CD4-positive, CD25-positive, alpha-beta regulatory T cell (primary cell): Measurements from ENCODE around the gene UBE2D3. TPM values are rescaled to one million over a fixed set of nuclear protein-coding genes. Genes with fewer than 3 reads are reported as not detected.

Experiments
- ATAC-seq, 2 donors: fragments of 150-1000 bp; cut with Tn5 transposase; one replicate each; pipeline ENCODE4 v1.10.0; 2021; ENCODE audit warnings: low read depth in 2 of 2, moderate number of reproducible peaks in 2 of 2, moderate library complexity in 1 of 2
- DNase-seq, 3 donors: peaks; one replicate each; pipeline versions ENCODE4 v3.0.0 to v3.0.0-alpha.2; 2012 to 2022; ENCODE audit warnings: mixed read lengths in 1 of 3
- H3K27ac ChIP-seq: one replicate; pipeline ENCODE4 v1.7.0; 2013; ENCODE audit warnings: mild to moderate bottlenecking, low read length; ENCODE audit not compliant: insufficient read depth, poor library complexity, severe bottlenecking
- H3K27me3 ChIP-seq: one replicate; pipeline ENCODE4 v1.7.0; 2013; ENCODE audit warnings: low read length; ENCODE audit not compliant: control insufficient read depth, insufficient read depth
- H3K36me3 ChIP-seq: one replicate; pipeline ENCODE4 v1.7.0; 2013; ENCODE audit warnings: mild to moderate bottlenecking, low read length, moderate library complexity; ENCODE audit not compliant: control insufficient read depth, insufficient read depth
- H3K4me1 ChIP-seq: 2 replicates; pipeline ENCODE4 v1.7.0; 2013; ENCODE audit warnings: mild to moderate bottlenecking, low read length; ENCODE audit not compliant: insufficient read depth, control insufficient read depth, poor library complexity, severe bottlenecking
- H3K4me3 ChIP-seq: one replicate; pipeline ENCODE4 v1.7.0; 2013; ENCODE audit warnings: low read depth, mild to moderate bottlenecking, low read length, moderate library complexity
- H3K9me3 ChIP-seq, 2 experiments: 1 replicate in 1 of 2; 2 replicates in 1 of 2; pipeline ENCODE4 v1.7.0; 2013; ENCODE audit warnings: low read length in 2 of 2, mild to moderate bottlenecking in 1 of 2, moderate library complexity in 1 of 2; ENCODE audit not compliant: control insufficient read depth in 2 of 2
- H3K27ac Mint-ChIP-seq, 3 donors: one replicate each; pipeline ENCODE4 v1.8.0; 2020 to 2022; ENCODE audit warnings: mild to moderate bottlenecking in 3 of 3, mixed read lengths in 3 of 3, moderate library complexity in 2 of 3
- H3K27me3 Mint-ChIP-seq: one replicate; pipeline ENCODE4 v1.8.0; 2022; ENCODE audit warnings: mild to moderate bottlenecking, mixed read lengths
- H3K36me3 Mint-ChIP-seq: one replicate; pipeline ENCODE4 v1.8.0; 2020; ENCODE audit warnings: mixed read lengths
- H3K4me1 Mint-ChIP-seq, 4 donors: one replicate each; pipeline ENCODE4 v1.8.0; 2020 to 2022; ENCODE audit warnings: mixed read lengths in 4 of 4, mild to moderate bottlenecking in 1 of 4
- H3K4me3 Mint-ChIP-seq, 4 donors: one replicate each; pipeline ENCODE4 v1.8.0; 2020 to 2022; ENCODE audit warnings: mild to moderate bottlenecking in 4 of 4, mixed read lengths in 4 of 4, moderate library complexity in 3 of 4
- H3K9me3 Mint-ChIP-seq, 7 donors: one replicate each; pipeline ENCODE4 v1.8.0; 2020 to 2022; ENCODE audit warnings: mixed read lengths in 7 of 7, mild to moderate bottlenecking in 3 of 7, moderate library complexity in 2 of 7
- polyA plus RNA-seq, 4 donors: library from polyadenylated mRNA; unstranded; fragments of 300-500 nt; fragmentation: Illumina TruSeq; gene quantifications; one replicate each; pipeline ENCODE4 v1.2.3, GENCODE V29; 2021
- total RNA-seq: library from RNA; stranded (reverse); gene quantifications from one replicate; pipeline ENCODE4 v1.2.3, GENCODE V29; 2022

Gene UBE2D3
- total and polyA plus RNA-seq, 5 donors from 2014 or later, result 452 to 587 (median 502) TPM

- Histone ChIP-seq H3K4me1 (peaks cover 13% of the 10 kb centered on the region), H3K36me3 (peaks cover 10% of the 10 kb centered on the region), H3K27ac (peak overlapping the region; percentile 100), H3K4me3 (peak overlapping the region; percentile 91), H3K27me3 (no peaks in the 10 kb centered on the region), H3K9me3 (no peaks in the 10 kb centered on the region)
- no peaks in the 10 kb centered on the region for H3K27me3 Mint-ChIP-seq
- DNase-seq (no peak), ATAC-seq (no peak)
- peak overlapping the region in 1 of 3 donors; percentile 82 for H3K27ac Mint-ChIP-seq
- H3K4me3 Mint-ChIP-seq, result no peak overlapping the region
- no peaks in the 10 kb centered on the region for H3K36me3 Mint-ChIP-seq
- no peaks in the 10 kb centered on the region for H3K9me3 Mint-ChIP-seq
- H3K4me1 Mint-ChIP-seq, result peaks cover 5 to 27% (median 26%) of the 10 kb centered on the region in 4 donors
Measured at GRCh38 chr4:102828497-102828808, 1.1 kb upstream of the UBE2D3 start.

DNA sequence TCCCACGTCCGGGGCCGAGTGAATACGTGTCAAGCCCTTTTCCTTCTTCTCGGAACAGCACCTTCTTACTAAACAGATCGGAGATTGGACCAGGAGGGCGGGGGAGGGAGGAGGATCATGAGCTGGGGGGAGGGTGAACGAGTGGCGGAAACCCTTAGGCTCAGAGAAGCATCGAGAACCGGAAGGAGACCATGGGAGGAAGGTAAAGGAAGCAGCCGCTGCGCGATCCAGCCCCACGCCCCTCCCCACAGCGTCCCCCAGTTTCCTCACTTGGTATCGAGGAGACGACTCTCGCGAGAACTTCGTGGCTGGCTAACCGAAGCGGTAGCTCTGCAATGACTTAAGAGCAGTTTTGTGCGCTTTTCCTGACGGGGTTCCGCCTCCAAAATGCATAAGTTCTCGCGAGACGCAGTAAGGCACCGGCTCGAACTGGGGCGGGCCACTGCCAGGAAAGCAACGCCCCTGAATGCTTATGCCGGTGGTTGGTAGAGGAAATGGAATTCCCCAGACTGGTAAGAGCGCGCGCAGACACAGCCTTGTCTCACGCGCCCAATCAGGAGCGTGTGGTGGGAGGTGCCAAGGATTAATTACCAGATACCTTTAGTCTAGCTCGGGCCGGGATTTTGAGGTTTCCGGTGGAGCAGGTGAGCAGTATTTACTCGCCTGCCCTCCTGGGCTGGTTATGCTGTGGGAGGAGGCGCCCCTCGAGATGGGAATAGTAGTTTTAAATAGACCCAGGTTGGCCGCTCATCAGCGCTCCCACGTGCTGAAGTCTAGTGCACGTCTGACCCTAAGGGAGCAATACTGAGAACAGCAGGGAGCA is 534 bp upstream of the UBE2D3 start:
- peak overlapping the region; percentile 91 for H3K4me3 ChIP-seq
- no peaks in the 10 kb centered on the region for H3K9me3 ChIP-seq
- peaks cover 10% of the 10 kb centered on the region for H3K36me3 ChIP-seq
- Mint-ChIP-seq H3K27ac (no peak overlapping the region), H3K9me3 (no peaks in the 10 kb centered on the region), H3K27me3 (no peaks in the 10 kb centered on the region), H3K4me3 (no peak overlapping the region), H3K36me3 (peaks cover 4% of the 10 kb centered on the region), H3K4me1 (peaks cover 3 to 32% (median 29%) of the 10 kb centered on the region in 4 donors)
- peak overlapping the region; percentile 100 for H3K27ac ChIP-seq
- peak; percentile 99 to 100 (median 99) for DNase-seq
- ATAC-seq, result peak; percentile 77 to 78
- peaks cover 18% of the 10 kb centered on the region for H3K4me1 ChIP-seq
- H3K27me3 ChIP-seq, result no peaks in the 10 kb centered on the region

DNA sequence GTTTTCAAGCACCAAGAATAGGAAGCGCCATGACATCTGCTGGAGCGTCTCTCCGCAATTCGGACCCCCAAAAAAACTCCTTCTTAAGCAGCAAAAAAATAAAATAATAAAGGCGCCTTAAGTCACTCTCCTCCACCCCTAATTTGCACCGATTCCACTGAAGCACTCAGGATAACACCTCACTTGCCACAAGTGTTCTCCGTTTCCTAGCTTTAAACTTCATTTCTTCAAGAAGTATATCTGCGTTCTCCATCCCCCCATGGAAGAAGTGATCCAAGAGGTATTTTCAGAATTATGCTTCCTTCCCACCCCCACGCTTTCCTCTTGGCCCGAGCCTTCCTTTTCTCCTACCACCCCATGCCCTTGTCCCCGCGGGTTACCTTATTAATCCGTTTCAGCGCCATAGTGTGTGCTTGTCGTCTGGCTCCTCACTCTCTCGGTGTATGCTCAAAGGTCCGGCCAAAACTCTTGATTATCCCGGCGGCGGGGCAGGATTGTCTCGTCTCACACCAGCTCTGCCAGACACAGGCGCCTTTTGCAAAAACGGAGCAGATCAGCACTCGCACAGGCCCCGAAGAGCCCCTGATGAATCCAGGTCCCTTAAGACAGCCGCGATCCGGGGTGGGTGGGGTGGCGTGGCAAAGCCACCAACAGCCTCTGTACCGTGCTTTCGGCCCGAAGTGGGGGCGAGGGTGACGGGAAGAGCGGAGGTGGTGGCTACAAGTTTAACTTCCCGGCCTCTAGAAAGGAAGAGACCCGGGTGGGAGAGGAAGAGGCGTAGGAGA is 1.1 kb downstream of the UBE2D3 start:
- H3K36me3 Mint-ChIP-seq, result peaks cover 6% of the 10 kb centered on the region
- DNase-seq, result no peak
- H3K27me3 ChIP-seq, result no peaks in the 10 kb centered on the region
- H3K4me3 ChIP-seq, result peak overlapping the region; percentile 100
- no peaks in the 10 kb centered on the region for H3K9me3 ChIP-seq
- H3K27ac Mint-ChIP-seq, result no peak overlapping the region
- H3K4me3 Mint-ChIP-seq, result no peak overlapping the region
- no peak for ATAC-seq
- H3K27ac ChIP-seq, result peak overlapping the region; percentile 100
- no peaks in the 10 kb centered on the region for H3K27me3 Mint-ChIP-seq
- H3K4me1 Mint-ChIP-seq, result peaks cover 9 to 44% (median 37%) of the 10 kb centered on the region in 4 donors
- peaks cover 34% of the 10 kb centered on the region for H3K4me1 ChIP-seq
- peaks cover 13% of the 10 kb centered on the region for H3K36me3 ChIP-seq
- no peaks in the 10 kb centered on the region for H3K9me3 Mint-ChIP-seq

DNA sequence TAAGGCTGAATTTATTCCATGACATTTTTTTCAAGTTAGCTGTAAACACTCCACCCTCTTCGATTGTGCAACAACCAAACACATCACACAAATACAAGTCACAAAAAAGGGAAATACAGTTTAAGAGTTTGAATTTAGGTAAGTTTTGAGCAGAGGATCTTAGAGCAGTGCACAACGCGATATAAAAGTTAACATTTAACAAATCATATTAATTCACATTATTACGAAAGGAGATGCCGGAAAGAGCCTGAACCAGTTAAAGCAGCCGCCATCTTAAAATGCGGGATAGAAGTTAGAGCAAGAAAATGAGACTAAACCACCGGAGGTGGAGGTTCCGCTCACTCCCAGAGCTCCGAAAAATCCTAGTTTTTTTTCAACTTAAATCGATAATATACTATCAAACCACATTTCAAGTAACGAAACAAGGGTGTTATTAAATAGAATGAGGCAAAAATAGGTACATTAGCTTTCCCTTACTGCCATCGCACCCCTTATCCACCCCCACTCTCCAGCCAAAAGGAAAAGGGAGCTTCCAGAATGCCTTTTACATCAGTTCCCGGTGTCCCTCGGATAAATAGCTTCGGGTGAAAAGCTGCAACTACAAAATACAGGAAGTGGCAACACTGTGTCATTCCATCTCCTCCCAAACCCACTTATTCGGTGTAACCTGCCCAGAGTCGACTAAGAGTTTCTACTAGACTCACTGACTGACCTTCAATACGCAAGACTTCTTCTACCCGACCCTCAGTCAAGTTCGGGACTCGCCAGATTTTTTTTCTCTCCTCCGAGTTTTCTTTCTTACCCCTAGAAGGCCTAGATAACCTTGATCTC is 1.9 kb downstream of the UBE2D3 start:
- Histone ChIP-seq H3K4me3 (peak overlapping the region; percentile 100), H3K9me3 (no peaks in the 10 kb centered on the region), H3K27ac (peak overlapping the region; percentile 100), H3K36me3 (peaks cover 15% of the 10 kb centered on the region), H3K4me1 (peaks cover 41% of the 10 kb centered on the region), H3K27me3 (no peaks in the 10 kb centered on the region)
- H3K27ac Mint-ChIP-seq, result no peak overlapping the region
- H3K9me3 Mint-ChIP-seq, result no peaks in the 10 kb centered on the region
- DNase-seq (peak in 2 of 3 donors; percentile 43 to 62), ATAC-seq (no peak)
- H3K36me3 Mint-ChIP-seq, result peaks cover 9% of the 10 kb centered on the region
- H3K4me3 Mint-ChIP-seq, result no peak overlapping the region
- no peaks in the 10 kb centered on the region for H3K27me3 Mint-ChIP-seq
- peaks cover 16 to 52% (median 44%) of the 10 kb centered on the region in 4 donors for H3K4me1 Mint-ChIP-seq

DNA sequence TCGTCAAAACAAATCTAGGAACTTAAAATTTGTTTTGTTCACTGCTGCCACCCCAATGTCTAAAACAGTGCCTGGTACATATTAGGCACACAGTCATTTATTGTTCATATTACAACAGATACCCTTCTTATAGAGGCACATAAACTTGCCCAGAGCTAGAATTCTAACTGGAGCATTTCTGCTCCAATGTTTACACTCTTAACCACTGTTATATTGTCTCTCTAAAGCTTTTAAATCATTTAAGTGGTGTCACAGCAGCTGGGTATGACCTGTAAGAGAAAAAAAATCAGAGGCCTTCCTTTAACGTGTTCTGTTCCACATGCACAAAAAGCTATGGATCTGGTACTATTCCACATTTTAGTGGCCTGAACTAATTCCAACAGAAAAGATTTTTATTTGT is 3.0 kb downstream of the UBE2D3 start:
- H3K9me3 Mint-ChIP-seq, result no peaks in the 10 kb centered on the region
- no peaks in the 10 kb centered on the region for H3K9me3 ChIP-seq
- ATAC-seq, result no peak
- H3K4me1 Mint-ChIP-seq, result peaks cover 27 to 63% (median 52%) of the 10 kb centered on the region in 4 donors
- H3K4me3 Mint-ChIP-seq, result no peak overlapping the region
- peaks cover 52% of the 10 kb centered on the region for H3K4me1 ChIP-seq
- H3K27me3 ChIP-seq, result no peaks in the 10 kb centered on the region
- H3K27ac ChIP-seq, result peak overlapping the region; percentile 100
- no peaks in the 10 kb centered on the region for H3K27me3 Mint-ChIP-seq
- DNase-seq, result no peak
- peak overlapping the region in 1 of 3 donors; percentile 32 for H3K27ac Mint-ChIP-seq
- peaks cover 15% of the 10 kb centered on the region for H3K36me3 ChIP-seq
- H3K4me3 ChIP-seq, result peak overlapping the region; percentile 100
- peaks cover 15% of the 10 kb centered on the region for H3K36me3 Mint-ChIP-seq

- peaks cover 28 to 60% (median 49%) of the 10 kb centered on the region in 4 donors for H3K4me1 Mint-ChIP-seq
- no peak overlapping the region for H3K4me3 Mint-ChIP-seq
- Histone ChIP-seq H3K9me3 (no peaks in the 10 kb centered on the region), H3K27me3 (no peaks in the 10 kb centered on the region), H3K36me3 (peaks cover 15% of the 10 kb centered on the region), H3K27ac (peak overlapping the region; percentile 100), H3K4me3 (peak overlapping the region; percentile 100), H3K4me1 (peaks cover 57% of the 10 kb centered on the region)
- H3K27me3 Mint-ChIP-seq, result no peaks in the 10 kb centered on the region
- peaks cover 15% of the 10 kb centered on the region for H3K36me3 Mint-ChIP-seq
- no peaks in the 10 kb centered on the region for H3K9me3 Mint-ChIP-seq
- peak overlapping the region in 2 of 3 donors; percentile 53 to 74 for H3K27ac Mint-ChIP-seq
- DNase-seq (no peak), ATAC-seq (no peak)
Measured at GRCh38 chr4:102823897-102824296, 3.5 kb downstream of the UBE2D3 start.

DNA sequence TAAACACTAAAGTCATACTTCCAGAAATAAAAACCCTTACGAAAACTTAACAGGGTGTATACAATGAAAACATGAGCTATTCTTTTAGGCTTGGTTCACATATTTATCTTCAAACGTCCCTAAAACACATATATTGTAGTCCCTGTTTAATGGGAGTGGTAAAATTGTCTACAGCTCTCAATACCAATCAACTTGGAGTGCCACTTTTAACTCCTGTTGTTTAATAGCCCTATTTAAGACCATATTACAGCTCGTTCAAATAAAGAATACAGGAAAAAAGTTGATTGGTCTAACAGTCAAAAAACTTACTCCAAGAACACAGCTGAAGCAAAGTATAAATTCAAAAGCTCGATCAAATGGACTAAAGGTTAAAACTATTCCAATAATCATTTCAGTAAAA is 3.9 kb downstream of the UBE2D3 start:
- H3K27me3 Mint-ChIP-seq, result no peaks in the 10 kb centered on the region
- DNase-seq, result no peak
- peak overlapping the region; percentile 32 to 74 (median 53) for H3K27ac Mint-ChIP-seq
- H3K27ac ChIP-seq, result peak overlapping the region; percentile 100
- H3K27me3 ChIP-seq, result no peaks in the 10 kb centered on the region
- peaks cover 61% of the 10 kb centered on the region for H3K4me1 ChIP-seq
- ATAC-seq, result no peak
- peaks cover 28 to 60% (median 49%) of the 10 kb centered on the region in 4 donors for H3K4me1 Mint-ChIP-seq
- H3K36me3 Mint-ChIP-seq, result peaks cover 15% of the 10 kb centered on the region
- no peaks in the 10 kb centered on the region for H3K9me3 ChIP-seq
- H3K4me3 Mint-ChIP-seq, result no peak overlapping the region
- peaks cover 17% of the 10 kb centered on the region for H3K36me3 ChIP-seq
- no peaks in the 10 kb centered on the region for H3K9me3 Mint-ChIP-seq
- H3K4me3 ChIP-seq, result peak overlapping the region; percentile 100
